Left ventricle myocardium inferior (tissue), 1 donor: ENCODE measurements around the gene PKNOX2. TPM values are rescaled to one million over a fixed set of nuclear protein-coding genes. Genes with fewer than 3 reads are reported as not detected.

ENCODE experiments used
- DNase-seq: peaks from one replicate; pipeline ENCODE4 v3.0.0-alpha.2; 2020
- H3K27ac ChIP-seq: fragments of 200-600 bp; replicated peaks from 2 replicates; pipeline ENCODE4 v1.8.0; 2021
- H3K27me3 ChIP-seq: fragments of 200-600 bp; 2 replicates; pipeline ENCODE4 v1.8.0; 2021; ENCODE audit warnings: low read depth
- H3K36me3 ChIP-seq: fragments of 200-600 bp; 2 replicates; pipeline ENCODE4 v1.8.0; 2021
- H3K4me1 ChIP-seq: fragments of 200-600 bp; 2 replicates; pipeline ENCODE4 v1.8.0; 2021
- H3K4me3 ChIP-seq: fragments of 200-600 bp; 2 replicates; pipeline ENCODE4 v1.8.0; 2021; ENCODE audit warnings: mild to moderate bottlenecking, moderate library complexity
- H3K9me3 ChIP-seq: fragments of 200-600 bp; replicated peaks from 2 replicates; pipeline ENCODE4 v1.8.0; 2021
- CTCF ChIP-seq: fragments of 200-600 bp; IDR thresholded peaks from 2 replicates; pipeline ENCODE4 v1.8.0; 2021; ENCODE audit warnings: antibody characterized with exemption, mild to moderate bottlenecking, borderline replicate concordance
- intact Hi-C: fragments of 100-400 bp; cut with micrococcal nuclease; formaldehyde crosslinking; loops from one replicate; pipeline ENCODE4 v1.11.0; 2022
- total RNA-seq: library from RNA; stranded (reverse); fragmentation: NEBNext Ultra II Directional; extraction: Animal tissue kit (Norgen Biotek cat#: 25700); gene quantifications from one replicate; pipeline ENCODE4 v1.2.1, GENCODE V29; 2021
- donor health status: DM: no; HTN: yes; CAD: no; lungs with severe emphysema.

Gene PKNOX2
- total RNA-seq, 1 donor from 2014 or later = 6.2 TPM

GRCh38 chr11:125379565-125379964 is 215.0 kb downstream of the PKNOX2 start:
- no peak for TF ChIP-seq CTCF
- Histone ChIP-seq H3K36me3 (no peaks in the 10 kb centered on the region), H3K27ac (no peak overlapping the region), H3K27me3 (no peaks in the 10 kb centered on the region), H3K4me1 (peaks cover 34% of the 10 kb centered on the region), H3K9me3 (no peaks in the 10 kb centered on the region), H3K4me3 (no peak overlapping the region)
- no peak for DNase-seq
- intact Hi-C loops = no loop called here

- intact Hi-C loops = no loop called here
- H3K27me3 ChIP-seq = no peaks in the 10 kb centered on the region
- no peaks in the 10 kb centered on the region for H3K9me3 ChIP-seq
- no peak overlapping the region for H3K27ac ChIP-seq
- H3K4me3 ChIP-seq = no peak overlapping the region
- H3K36me3 ChIP-seq = no peaks in the 10 kb centered on the region
- no peak for DNase-seq
- H3K4me1 ChIP-seq = peaks cover 30% of the 10 kb centered on the region
- no peak for TF ChIP-seq CTCF
These were observed 215.4 kb downstream of the PKNOX2 start for GRCh38 chr11:125379981-125380380.

GRCh38 chr11:125380756-125381445 is 216.3 kb downstream of the PKNOX2 start:
- intact Hi-C loops = no loop called here
- H3K4me1 ChIP-seq = peaks cover 21% of the 10 kb centered on the region
- no peaks in the 10 kb centered on the region for H3K27me3 ChIP-seq
- TF ChIP-seq CTCF = no peak
- no peaks in the 10 kb centered on the region for H3K9me3 ChIP-seq
- no peak overlapping the region for H3K27ac ChIP-seq
- DNase-seq = no peak
- no peak overlapping the region for H3K4me3 ChIP-seq
- no peaks in the 10 kb centered on the region for H3K36me3 ChIP-seq

GRCh38 chr11:125381499-125382044 is 217.0 kb downstream of the PKNOX2 start:
- Histone ChIP-seq H3K4me3 (no peak overlapping the region), H3K27me3 (no peaks in the 10 kb centered on the region), H3K4me1 (peaks cover 14% of the 10 kb centered on the region), H3K36me3 (no peaks in the 10 kb centered on the region), H3K27ac (no peak overlapping the region), H3K9me3 (no peaks in the 10 kb centered on the region)
- intact Hi-C loops = no loop called here
- DNase-seq = no peak
- TF ChIP-seq CTCF = no peak

- H3K4me1 ChIP-seq = peaks cover 7% of the 10 kb centered on the region
- no peak for DNase-seq
- H3K27ac ChIP-seq = no peak overlapping the region
- intact Hi-C loops = no loop called here
- H3K9me3 ChIP-seq = no peaks in the 10 kb centered on the region
- no peak for TF ChIP-seq CTCF
- H3K36me3 ChIP-seq = no peaks in the 10 kb centered on the region
- no peaks in the 10 kb centered on the region for H3K27me3 ChIP-seq
- H3K4me3 ChIP-seq = no peak overlapping the region
These were observed 217.8 kb downstream of the PKNOX2 start for GRCh38 chr11:125382314-125382791.
